GM19324 (cell line): ENCODE data around the gene BORCS5.
"Not testable (repeated sequence)": the region's sequence is repeated elsewhere in the genome, so short reads cannot be mapped to it uniquely, and the experiment has no call there.

Experiments used
- ATAC-seq: cut with Tn5 transposase; IDR thresholded peaks from one replicate; pipeline ENCODE4 v1.9.1; 2021; ENCODE audit warnings: mild to moderate bottlenecking, moderate library complexity; ENCODE audit not compliant: unreplicated experiment, low FRiP score

BORCS5 gene

DNA sequence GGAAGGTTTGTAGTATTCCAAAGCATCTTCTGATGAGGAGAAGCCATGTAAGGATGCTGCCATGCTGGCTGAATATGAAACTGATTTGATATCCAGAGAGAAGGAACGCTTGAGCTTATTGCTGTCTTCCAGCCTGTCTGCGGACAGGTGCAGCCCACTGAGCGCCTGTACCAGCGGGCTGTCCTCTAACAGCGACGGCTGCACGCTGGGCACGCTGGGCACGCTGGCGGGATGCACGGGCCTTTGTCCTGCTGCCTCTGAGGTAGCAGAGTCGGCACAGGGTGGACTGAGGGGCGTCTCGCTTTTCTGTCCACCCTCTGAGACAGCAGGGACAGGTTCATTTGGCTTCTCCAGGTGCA lies 120.6 kb downstream of the BORCS5 start:
- no peak for ATAC-seq

DNA sequence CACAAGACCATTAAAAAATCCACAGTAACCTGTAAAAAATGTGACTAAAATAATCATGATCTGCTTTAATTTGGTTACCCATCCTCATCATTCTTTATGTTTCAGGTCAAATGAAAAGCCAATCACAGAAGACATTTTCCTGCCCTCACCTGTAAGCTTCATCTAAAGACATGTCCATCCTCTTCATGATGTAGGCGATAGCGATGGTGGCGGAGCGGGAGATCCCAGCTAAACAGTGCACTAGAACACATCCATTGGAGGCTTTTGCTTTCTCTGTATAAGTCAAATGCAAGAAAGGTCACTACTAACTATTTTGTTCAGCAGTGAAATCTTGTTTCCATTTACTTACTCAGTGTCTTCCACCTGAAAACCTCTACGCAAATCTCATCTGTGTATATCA lies 123.2 kb downstream of the BORCS5 start:
- ATAC-seq = no peak

GRCh38 chr12:12481631-12482030 lies 124.8 kb downstream of the BORCS5 start:
- ATAC-seq = no peak

- ATAC-seq = no peak
Measured at GRCh38 chr12:12482150-12482761, 125.4 kb downstream of the BORCS5 start.

DNA sequence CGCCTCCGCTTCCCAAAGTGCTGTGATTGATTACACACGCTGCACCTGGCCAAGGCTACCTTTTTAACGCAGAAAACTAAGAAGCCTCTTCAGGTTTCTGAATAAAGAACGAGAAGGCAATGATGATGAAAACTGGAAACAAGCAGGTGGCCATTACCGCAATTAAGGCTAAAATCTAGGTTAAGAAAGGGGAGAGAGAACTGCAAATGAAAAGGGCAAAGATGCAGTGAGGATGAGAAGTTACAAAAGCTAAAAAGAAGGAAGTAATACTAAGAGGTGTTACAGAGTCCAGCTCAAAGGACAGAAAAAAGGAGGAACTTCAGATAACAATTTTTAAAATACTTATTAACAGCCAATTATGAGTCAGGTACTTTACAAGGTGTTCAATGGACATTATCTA lies 126.1 kb downstream of the BORCS5 start:
- no peak for ATAC-seq

DNA sequence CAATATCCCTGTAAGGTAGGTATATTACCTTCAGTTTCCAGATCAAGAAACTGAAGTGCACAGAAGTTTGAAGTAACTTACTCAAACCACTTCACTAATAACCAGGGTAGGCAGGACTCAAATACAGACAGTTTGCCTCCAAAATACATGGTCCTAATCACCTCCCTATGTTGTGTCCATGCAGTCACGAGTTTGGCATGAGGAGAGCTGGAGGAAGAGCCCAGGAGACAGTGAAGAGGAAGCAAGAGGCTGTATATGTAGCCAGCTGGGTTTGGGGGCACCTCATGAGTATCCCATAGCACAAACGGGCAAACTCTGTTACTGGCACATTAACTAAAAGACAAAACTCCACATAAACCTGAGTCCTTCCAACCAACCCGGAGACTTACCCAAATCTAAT lies 126.6 kb downstream of the BORCS5 start:
- ATAC-seq = no peak

DNA sequence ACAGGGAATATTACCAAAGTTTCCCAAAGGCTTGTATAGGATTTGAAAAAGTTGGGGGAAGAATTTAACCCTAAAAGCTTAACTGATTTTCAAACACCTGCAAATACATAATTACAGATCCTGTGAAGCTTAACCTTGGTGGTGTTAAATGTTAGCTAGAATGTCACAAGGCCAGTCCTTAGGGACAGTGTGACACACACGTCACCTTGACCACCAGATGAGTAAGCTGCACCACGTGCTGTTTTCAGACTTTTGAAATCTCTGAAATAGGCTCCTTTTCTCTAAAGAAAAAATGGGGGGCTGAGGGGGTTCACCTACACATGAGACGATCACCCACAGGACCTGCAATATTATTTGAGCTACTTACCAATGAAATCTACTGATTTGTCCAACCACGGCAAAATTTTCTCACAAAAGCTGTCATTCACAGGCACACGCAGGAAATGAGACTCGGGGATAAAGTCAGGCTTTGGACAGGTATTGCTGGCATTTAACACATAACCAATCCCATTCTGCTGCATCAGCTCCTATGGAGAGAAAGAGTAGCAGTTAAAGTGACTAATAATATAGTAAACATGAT lies 129.9 kb downstream of the BORCS5 start:
- peak; percentile 79 for ATAC-seq

DNA sequence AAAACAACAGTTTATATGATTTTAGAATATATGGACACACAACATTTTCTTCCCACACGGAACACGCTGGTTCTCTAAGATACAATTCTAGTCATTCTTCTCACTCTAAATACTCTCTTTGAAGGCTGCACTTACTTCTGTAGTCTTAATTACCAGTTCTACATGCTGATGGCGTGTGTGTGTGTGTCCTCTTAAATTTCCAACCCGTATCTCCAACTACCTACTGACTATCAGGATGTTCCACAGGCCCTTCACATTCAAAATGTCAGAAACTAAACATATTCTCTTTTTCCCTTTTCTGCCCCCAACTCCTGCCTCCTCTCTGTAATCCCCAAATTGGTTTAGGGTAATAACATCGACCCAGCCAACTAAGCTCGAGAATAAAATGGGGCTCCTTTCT lies 130.6 kb downstream of the BORCS5 start:
- no peak for ATAC-seq

GRCh38 chr12:12488296-12488695 lies 131.4 kb downstream of the BORCS5 start:
- no peak for ATAC-seq

DNA sequence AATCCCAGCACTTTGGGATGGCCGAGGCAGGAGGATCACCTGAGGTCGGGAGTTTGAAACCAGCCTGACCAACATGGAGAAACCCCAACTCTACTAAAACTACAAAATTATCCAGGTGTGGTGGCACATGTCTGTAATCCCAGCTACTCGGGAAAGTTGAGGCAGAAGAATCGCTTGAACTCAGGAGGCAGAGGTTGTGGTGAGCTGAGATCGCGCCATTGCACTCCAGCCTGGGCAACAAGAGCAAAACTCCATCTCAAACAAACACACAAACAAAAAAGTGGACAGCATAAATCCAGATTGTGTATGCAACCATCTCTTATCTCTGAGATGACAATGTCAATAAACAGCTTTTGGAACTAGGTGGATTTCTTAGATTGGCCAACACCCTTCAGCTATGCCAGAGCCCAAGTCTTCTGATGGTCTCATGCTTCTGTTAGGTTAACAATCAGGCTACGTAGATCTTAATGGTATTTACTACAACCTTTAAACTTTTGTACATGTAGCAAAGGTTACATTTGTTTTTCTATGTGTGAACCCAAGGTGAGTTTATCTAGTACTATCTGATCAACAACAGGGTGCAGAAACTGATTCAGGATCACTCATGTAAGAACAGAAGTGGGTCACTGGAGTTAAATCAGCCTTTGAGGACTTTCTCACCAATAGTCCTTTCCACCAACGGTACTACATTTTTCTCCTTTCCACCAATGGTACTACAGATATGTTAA lies 132.1 kb downstream of the BORCS5 start:
- no peak for ATAC-seq

- ATAC-seq = no peak
Measured at GRCh38 chr12:12491606-12492005, 134.7 kb downstream of the BORCS5 start.

- no peak for ATAC-seq
Measured at GRCh38 chr12:12492547-12492946, 135.7 kb downstream of the BORCS5 start.

DNA sequence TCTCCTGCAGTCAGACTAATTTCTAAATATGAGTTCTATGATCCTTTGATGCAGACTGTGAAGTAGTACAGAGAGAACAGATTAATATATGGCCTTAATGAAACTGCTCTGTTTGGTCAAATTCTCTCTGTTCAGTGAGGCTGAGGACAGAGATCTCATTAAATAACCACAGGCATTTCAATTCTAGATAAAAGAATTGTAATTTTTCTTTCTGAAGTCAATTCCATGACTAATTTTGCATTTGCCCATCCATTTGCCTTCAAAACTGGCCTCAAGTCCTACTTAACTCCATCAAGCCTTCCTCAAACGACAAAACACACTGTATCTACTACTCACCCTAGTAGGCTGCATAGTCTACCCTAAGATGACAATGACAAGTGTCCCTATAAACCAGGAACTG lies 138.7 kb downstream of the BORCS5 start:
- ATAC-seq = no peak

GRCh38 chr12:12498210-12498609 lies 141.3 kb downstream of the BORCS5 start:
- no peak for ATAC-seq

- no peak for ATAC-seq
Measured at GRCh38 chr12:12499909-12500604, 143.2 kb downstream of the BORCS5 start.

GRCh38 chr12:12501121-12501520 lies 144.2 kb downstream of the BORCS5 start:
- no peak for ATAC-seq

GRCh38 chr12:12502130-12502814 lies 145.4 kb downstream of the BORCS5 start:
- ATAC-seq = not testable (repeated sequence)

DNA sequence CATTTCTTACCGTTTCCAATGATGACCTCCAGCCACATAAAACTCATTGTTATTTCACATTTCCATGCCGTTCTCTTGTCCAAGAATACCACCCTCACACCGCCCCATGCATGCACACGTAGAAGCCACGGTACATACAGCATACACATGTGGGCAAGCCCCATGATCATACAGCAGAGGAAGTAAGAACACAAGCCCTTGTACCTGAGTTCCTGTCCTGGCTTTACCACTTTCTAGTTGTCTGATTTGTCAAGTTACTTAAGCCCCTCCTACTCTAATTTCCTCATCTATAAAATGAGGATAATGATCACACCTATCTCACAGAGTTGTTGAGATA lies 145.9 kb downstream of the BORCS5 start:
- no peak for ATAC-seq

GRCh38 chr12:12503384-12504078 lies 146.7 kb downstream of the BORCS5 start:
- ATAC-seq = no peak
